Measurements from ENCODE around the gene ZDHHC11B.
"Not testable (repeated sequence)": the region's sequence is repeated elsewhere in the genome, so short reads cannot be mapped to it uniquely, and the experiment has no call there.

DNA sequence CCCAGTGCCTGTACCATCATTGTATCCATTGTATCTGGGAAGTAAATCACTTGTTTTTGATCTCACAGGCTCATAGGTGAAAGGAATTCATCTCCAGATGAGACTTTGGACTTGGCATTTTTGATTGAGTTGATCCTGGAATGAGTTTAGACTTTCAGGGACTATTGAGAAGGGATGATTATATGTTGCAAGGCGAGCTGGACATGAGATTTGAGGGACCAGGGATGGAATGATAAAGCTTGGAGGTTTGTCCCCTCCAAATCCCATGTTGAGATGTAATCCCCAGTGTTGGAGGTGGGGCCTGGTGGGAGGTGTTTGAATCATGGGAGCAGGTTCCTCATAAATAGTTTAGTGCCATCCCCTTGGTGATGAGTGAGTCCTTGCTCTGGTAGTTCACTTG is 10.4 kb upstream of the ZDHHC11B start:
- TF ChIP-seq POLR2AphosphoS5 (IDR thresholded peaks at IDR 0.05); EP300 (conservative IDR thresholded peaks at IDR 0.05; ENCODE audit: poor library complexity, severe bottlenecking); MXI1 (conservative IDR thresholded peaks at IDR 0.05; ENCODE audit: poor library complexity, severe bottlenecking); TAF1 (IDR thresholded peaks at IDR 0.05; ENCODE audit: low read depth); RAD21 (conservative IDR thresholded peaks at IDR 0.05); REST (IDR thresholded peaks at IDR 0.05; ENCODE audit: borderline replicate concordance); EZH2 (IDR thresholded peaks at IDR 0.05; ENCODE audit: borderline replicate concordance, insufficient read depth, low read length, poor library complexity, severe bottlenecking): not testable (repeated sequence)
- TF ChIP-seq, protein P1, sequence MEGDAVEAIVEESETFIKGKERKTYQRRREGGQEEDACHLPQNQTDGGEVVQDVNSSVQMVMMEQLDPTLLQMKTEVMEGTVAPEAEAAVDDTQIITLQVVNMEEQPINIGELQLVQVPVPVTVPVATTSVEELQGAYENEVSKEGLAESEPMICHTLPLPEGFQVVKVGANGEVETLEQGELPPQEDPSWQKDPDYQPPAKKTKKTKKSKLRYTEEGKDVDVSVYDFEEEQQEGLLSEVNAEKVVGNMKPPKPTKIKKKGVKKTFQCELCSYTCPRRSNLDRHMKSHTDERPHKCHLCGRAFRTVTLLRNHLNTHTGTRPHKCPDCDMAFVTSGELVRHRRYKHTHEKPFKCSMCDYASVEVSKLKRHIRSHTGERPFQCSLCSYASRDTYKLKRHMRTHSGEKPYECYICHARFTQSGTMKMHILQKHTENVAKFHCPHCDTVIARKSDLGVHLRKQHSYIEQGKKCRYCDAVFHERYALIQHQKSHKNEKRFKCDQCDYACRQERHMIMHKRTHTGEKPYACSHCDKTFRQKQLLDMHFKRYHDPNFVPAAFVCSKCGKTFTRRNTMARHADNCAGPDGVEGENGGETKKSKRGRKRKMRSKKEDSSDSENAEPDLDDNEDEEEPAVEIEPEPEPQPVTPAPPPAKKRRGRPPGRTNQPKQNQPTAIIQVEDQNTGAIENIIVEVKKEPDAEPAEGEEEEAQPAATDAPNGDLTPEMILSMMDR (IDR thresholded peaks at IDR 0.05; ENCODE audit: poor library complexity, severe bottlenecking) = not testable (repeated sequence)
